GM12878 (cell line): Measurements from ENCODE around the gene ERVH48-1.

Experiments used
- CHD2 ChIP-seq: IDR thresholded peaks from 2 replicates; pipeline ENCODE4 v1.6.1; 2011; ENCODE audit warnings: low read depth, low read length, improper control_type of control experiment, borderline replicate concordance
- CHD4 ChIP-seq: fragments of 200-600 bp; sonication (generic); IDR thresholded peaks from 2 replicates; pipeline ENCODE4 v1.6.1; 2016; ENCODE audit warnings: mild to moderate bottlenecking
- CTCF ChIP-seq, 3 experiments: IDR thresholded peaks in 2 of 3; conservative IDR thresholded peaks in 1 of 3; 2 replicates each; pipeline ENCODE4 v1.5.1; 2011; ENCODE audit warnings: low read depth in 3 of 3, low read length in 3 of 3, mild to moderate bottlenecking in 3 of 3, control low read depth in 2 of 3, moderate library complexity in 2 of 3, inconsistent platforms in 1 of 3, mixed read lengths in 1 of 3; ENCODE audit not compliant: control insufficient read depth in 2 of 3, insufficient read depth in 1 of 3; ENCODE audit errors: extremely low read depth in 1 of 3
- ESRRA ChIP-seq: IDR thresholded peaks from 2 replicates; pipeline ENCODE4 v1.6.1; 2012; ENCODE audit warnings: mild to moderate bottlenecking, low read length, improper control_type of control experiment
- JUND ChIP-seq: IDR thresholded peaks from 2 replicates; pipeline ENCODE4 v1.6.1; 2012; ENCODE audit warnings: low read depth, mild to moderate bottlenecking, low read length, improper control_type of control experiment, moderate library complexity
- RELA ChIP-seq: fragments of 450-650 bp; IDR thresholded peaks from 2 replicates; pipeline ENCODE4 v1.8.0; 2014; ENCODE audit warnings: borderline replicate concordance; ENCODE audit not compliant: partially characterized antibody
- RFX5 ChIP-seq: IDR thresholded peaks from 2 replicates; pipeline ENCODE4 v1.6.1; 2011; ENCODE audit warnings: low read depth, low read length, improper control_type of control experiment
- SKIL ChIP-seq: fragments of 450-650 bp; IDR thresholded peaks from 2 replicates; pipeline ENCODE4 v1.6.1; 2017; ENCODE audit warnings: mild to moderate bottlenecking, low read depth, inconsistent platforms; ENCODE audit not compliant: poor library complexity, severe bottlenecking
- SP1 ChIP-seq: IDR thresholded peaks from one replicate; pipeline ENCODE4 v1.6.1; 2011; ENCODE audit warnings: low read depth, low read length
- USF1 ChIP-seq: IDR thresholded peaks from 2 replicates; pipeline ENCODE4 v1.6.1; 2011; ENCODE audit warnings: borderline replicate concordance, low read depth, mild to moderate bottlenecking, moderate library complexity, mixed read lengths, low read length; ENCODE audit not compliant: insufficient read depth; ENCODE audit errors: extremely low read length
- USF2 ChIP-seq: IDR thresholded peaks from 2 replicates; pipeline ENCODE4 v1.6.1; 2011; ENCODE audit warnings: low read depth, low read length, improper control_type of control experiment, borderline replicate concordance
- YY1 ChIP-seq: IDR thresholded peaks from 2 replicates; pipeline ENCODE4 v1.6.1; 2011; ENCODE audit warnings: low read depth, mild to moderate bottlenecking, low read length
- TF ChIP-seq, protein P1 (sequence below): IDR thresholded peaks from 2 replicates; pipeline ENCODE4 v1.6.1; 2011; ENCODE audit warnings: mild to moderate bottlenecking, low read depth, low read length, moderate library complexity; ENCODE audit not compliant: insufficient replicate concordance

- no peak for TF ChIP-seq ESRRA
- TF ChIP-seq, protein P1, sequence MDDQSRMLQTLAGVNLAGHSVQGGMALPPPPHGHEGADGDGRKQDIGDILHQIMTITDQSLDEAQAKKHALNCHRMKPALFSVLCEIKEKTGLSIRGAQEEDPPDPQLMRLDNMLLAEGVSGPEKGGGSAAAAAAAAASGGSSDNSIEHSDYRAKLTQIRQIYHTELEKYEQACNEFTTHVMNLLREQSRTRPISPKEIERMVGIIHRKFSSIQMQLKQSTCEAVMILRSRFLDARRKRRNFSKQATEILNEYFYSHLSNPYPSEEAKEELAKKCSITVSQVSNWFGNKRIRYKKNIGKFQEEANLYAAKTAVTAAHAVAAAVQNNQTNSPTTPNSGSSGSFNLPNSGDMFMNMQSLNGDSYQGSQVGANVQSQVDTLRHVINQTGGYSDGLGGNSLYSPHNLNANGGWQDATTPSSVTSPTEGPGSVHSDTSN = peak; percentile 35
- TF ChIP-seq USF1 = no peak
- peak; percentile 80 for TF ChIP-seq RELA
- no peak for TF ChIP-seq USF2
- no peak for TF ChIP-seq RFX5
- TF ChIP-seq YY1 = no peak
- TF ChIP-seq CTCF (IDR thresholded peaks at IDR 0.05 in 2 of 3, conservative IDR thresholded peaks at IDR 0.05 in 1 of 3; ENCODE audit: control insufficient read depth in 2 of 3, extremely low read depth in 1 of 3, insufficient read depth in 1 of 3, low read depth in 3 of 3, low read length in 3 of 3) = no peak
- TF ChIP-seq CHD2 = no peak
- TF ChIP-seq CHD4 = no peak
- no peak for TF ChIP-seq SKIL
- no peak for TF ChIP-seq JUND
- TF ChIP-seq SP1 = no peak
Observed at GRCh38 chr21:42892582-42892930, 32.9 kb downstream of the ERVH48-1 start.
